Cardiac muscle cell (in vitro differentiated cells and primary cell): ENCODE measurements around the gene TMEM86A. TPM values are rescaled to one million over a fixed set of nuclear protein-coding genes. Genes with fewer than 3 reads are reported as not detected.

Source experiments
- DNase-seq, 2 donors: peaks; one replicate each; pipeline versions ENCODE4 v3.0.0 to v3.0.0-alpha.2; 2010 to 2017; ENCODE audit warnings: low read depth in 1 of 2, low spot score in 1 of 2
- H3K27ac ChIP-seq: fragments of 200-600 bp; sonication (generic); 2 replicates; pipeline ENCODE4 v1.5.1; 2016
- H3K27me3 ChIP-seq: fragments of 200-600 bp; sonication (generic); 2 replicates; pipeline ENCODE4 v1.6.0; 2016; ENCODE audit warnings: control low read depth
- H3K36me3 ChIP-seq: fragments of 200-600 bp; sonication (generic); 2 replicates; pipeline ENCODE4 v1.5.1; 2016; ENCODE audit warnings: control low read depth
- H3K4me1 ChIP-seq: fragments of 200-600 bp; sonication (generic); 2 replicates; pipeline ENCODE4 v1.8.1; 2017; ENCODE audit warnings: low read depth, mild to moderate bottlenecking, mixed run types
- H3K4me3 ChIP-seq: fragments of 200-600 bp; sonication (generic); 2 replicates; pipeline ENCODE4 v1.5.1; 2016; ENCODE audit warnings: mild to moderate bottlenecking
- H3K9me3 ChIP-seq: fragments of 200-600 bp; sonication (generic); 2 replicates; pipeline ENCODE4 v1.5.1; 2017; ENCODE audit warnings: low read depth, mild to moderate bottlenecking, control low read depth
- polyA plus RNA-seq: library from polyadenylated mRNA; unstranded; fragments of >200 nt; fragmentation: Nextera tagmentation; extraction: Ambion mirVana; gene quantifications from 2 replicates; pipeline ENCODE4 v1.2.1, GENCODE V29; 2016
- total RNA-seq: library from RNA; depleted of rRNA; stranded (reverse); fragments of >200 nt; gene quantifications from 2 replicates; pipeline ENCODE4 v1.2.3, GENCODE V29; 2016
- TF ChIP-seq, protein P1 (sequence below): IDR thresholded peaks from 2 replicates; pipeline ENCODE4 v1.5.1; 2012; ENCODE audit warnings: low read depth, mild to moderate bottlenecking, low read length

Gene TMEM86A
- total and polyA plus RNA-seq, 2 experiments from 2014 or later = 3.4 to 5.2 TPM

DNA sequence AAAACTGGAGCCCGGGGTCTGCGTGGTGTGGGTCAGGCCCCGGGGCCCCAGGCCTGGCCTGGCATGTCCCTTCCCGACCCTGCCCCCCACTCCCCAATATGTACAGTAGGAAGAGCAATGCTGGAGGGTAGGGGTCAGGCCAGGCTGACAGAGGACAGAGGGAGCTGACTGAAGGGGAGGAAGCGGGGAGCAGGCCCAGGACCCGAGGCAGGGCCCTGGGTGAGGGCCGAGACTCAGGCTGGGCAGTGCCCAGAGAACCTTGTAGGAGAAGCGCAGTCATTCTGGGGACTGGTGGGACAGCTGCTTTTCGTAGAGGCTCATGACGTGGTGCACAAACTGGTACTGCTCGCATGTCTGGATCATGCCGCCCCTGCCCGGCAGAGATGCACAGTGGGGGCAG lies 30.1 kb downstream of the TMEM86A start:
- no peaks in the 10 kb centered on the region for H3K4me1 ChIP-seq
- H3K9me3 ChIP-seq = no peaks in the 10 kb centered on the region
- TF ChIP-seq, protein P1, sequence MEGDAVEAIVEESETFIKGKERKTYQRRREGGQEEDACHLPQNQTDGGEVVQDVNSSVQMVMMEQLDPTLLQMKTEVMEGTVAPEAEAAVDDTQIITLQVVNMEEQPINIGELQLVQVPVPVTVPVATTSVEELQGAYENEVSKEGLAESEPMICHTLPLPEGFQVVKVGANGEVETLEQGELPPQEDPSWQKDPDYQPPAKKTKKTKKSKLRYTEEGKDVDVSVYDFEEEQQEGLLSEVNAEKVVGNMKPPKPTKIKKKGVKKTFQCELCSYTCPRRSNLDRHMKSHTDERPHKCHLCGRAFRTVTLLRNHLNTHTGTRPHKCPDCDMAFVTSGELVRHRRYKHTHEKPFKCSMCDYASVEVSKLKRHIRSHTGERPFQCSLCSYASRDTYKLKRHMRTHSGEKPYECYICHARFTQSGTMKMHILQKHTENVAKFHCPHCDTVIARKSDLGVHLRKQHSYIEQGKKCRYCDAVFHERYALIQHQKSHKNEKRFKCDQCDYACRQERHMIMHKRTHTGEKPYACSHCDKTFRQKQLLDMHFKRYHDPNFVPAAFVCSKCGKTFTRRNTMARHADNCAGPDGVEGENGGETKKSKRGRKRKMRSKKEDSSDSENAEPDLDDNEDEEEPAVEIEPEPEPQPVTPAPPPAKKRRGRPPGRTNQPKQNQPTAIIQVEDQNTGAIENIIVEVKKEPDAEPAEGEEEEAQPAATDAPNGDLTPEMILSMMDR = no peak
- no peaks in the 10 kb centered on the region for H3K27me3 ChIP-seq
- no peaks in the 10 kb centered on the region for H3K36me3 ChIP-seq
- H3K27ac ChIP-seq = no peak overlapping the region
- no peak overlapping the region for H3K4me3 ChIP-seq
- DNase-seq = no peak

DNA sequence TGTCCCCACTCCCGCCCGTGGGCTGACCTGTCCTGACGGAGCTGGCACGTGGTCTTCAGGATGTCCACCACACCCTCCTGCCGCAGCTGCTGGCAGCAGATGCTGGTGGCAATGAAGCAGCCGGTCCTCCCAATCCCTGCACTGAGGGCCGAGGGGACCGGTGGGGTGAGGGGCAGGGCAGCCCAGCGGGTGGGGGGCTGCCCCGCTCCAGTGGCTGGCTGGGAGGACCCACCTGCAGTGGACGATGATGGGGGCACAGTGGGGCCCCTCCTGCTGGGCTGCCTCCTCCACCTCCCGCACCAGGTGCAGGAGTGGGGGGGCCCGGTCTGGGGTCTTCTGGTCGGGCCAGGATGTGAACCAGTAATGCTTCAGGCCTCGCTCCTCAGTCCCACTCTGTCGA lies 30.8 kb downstream of the TMEM86A start:
- Histone ChIP-seq H3K4me3 (no peak overlapping the region), H3K9me3 (no peaks in the 10 kb centered on the region), H3K27ac (no peak overlapping the region), H3K36me3 (no peaks in the 10 kb centered on the region), H3K4me1 (no peaks in the 10 kb centered on the region), H3K27me3 (no peaks in the 10 kb centered on the region)
- TF ChIP-seq, protein P1 = no peak
- no peak for DNase-seq

DNA sequence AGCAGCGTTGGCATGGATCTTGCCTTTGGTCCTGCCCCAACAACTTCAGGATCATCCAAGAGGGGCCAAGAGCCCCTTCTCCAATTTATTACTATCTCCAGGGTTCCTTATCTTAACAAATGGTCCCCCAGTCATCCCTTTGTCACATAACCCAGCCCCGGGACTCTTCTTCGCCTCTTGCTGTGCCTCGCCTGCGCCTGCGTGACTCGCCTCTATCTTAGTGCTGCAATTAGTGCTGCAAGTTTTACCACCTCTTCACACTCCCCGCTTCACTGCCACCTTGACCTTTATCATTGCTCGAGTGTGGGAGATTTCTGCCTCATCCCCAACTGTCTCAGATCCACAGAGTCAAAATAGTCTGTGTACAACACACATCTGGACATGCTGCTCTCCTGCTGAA lies 31.4 kb downstream of the TMEM86A start:
- TF ChIP-seq, protein P1 = no peak
- Histone ChIP-seq H3K4me1 (no peaks in the 10 kb centered on the region), H3K9me3 (no peaks in the 10 kb centered on the region), H3K27me3 (no peaks in the 10 kb centered on the region), H3K36me3 (no peaks in the 10 kb centered on the region), H3K27ac (no peak overlapping the region), H3K4me3 (no peak overlapping the region)
- DNase-seq = no peak

DNA sequence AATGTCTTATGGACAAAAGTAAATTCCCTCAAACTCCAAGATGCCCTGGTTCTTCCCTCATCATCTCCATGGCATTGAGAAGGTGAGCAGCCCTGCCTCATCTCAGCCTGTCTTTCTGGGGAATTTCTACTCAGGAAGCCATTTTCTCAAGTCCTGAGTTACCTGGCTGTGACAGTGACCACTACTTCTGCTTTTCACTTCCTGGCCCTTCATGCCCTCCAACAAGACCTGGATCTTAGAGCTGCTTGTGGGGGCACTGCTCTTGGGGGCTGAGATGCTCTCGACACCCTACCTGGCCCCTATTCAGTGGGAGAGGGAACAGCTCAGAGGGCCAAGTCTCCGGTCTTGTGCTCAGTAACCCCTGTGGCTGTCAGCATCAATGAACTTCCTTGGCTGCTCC lies 32.9 kb downstream of the TMEM86A start:
- TF ChIP-seq, protein P1 = no peak
- no peaks in the 10 kb centered on the region for H3K4me1 ChIP-seq
- H3K27ac ChIP-seq = no peak overlapping the region
- no peak overlapping the region for H3K4me3 ChIP-seq
- no peak for DNase-seq
- H3K27me3 ChIP-seq = no peaks in the 10 kb centered on the region
- no peaks in the 10 kb centered on the region for H3K9me3 ChIP-seq
- no peaks in the 10 kb centered on the region for H3K36me3 ChIP-seq

DNA sequence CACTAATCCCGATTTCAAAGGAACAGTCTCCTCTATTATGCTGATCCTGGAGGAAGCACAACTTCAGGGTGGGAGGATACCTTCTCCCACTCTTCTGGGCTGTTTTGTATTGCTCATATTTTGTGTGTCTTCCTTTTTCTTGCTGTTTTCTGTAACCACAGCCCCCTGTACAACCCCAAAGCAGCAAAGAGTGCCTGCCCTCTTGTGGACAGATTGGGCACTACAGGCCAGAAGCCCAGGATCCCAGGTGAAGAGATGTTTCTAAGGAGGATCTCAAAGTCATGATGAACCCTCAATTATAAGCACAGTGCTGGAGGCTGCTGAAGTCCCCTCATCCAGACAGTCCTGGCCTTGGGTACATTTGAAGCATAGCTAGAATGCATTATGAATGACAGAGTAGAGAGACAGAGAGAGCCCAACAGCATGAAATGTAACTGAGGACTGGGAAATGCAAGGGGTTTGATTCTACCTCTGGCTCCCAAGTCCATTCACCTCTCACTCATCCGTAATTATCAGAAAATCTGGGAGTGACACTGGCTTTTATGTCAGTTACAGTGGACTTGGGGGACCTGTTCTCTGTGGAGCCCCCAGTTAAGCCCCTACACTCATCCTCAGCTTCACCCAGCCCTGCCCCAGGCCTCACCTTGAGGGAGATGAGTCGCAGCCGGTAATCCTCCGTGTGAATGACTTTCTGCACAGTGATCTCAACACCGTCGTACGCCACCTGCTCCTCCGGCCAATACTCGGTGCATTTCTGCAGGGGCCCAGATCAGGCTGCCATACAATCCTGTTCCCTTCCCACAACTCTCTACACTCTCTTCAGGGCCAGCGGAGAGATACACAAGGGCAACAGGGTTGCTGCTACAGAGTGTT lies 33.6 kb downstream of the TMEM86A start:
- peak; percentile 53 to 57 for DNase-seq
- Histone ChIP-seq H3K4me1 (no peaks in the 10 kb centered on the region), H3K36me3 (no peaks in the 10 kb centered on the region), H3K4me3 (no peak overlapping the region), H3K9me3 (no peaks in the 10 kb centered on the region), H3K27ac (no peak overlapping the region), H3K27me3 (no peaks in the 10 kb centered on the region)
- TF ChIP-seq, protein P1 = peak; percentile 100
